Colon (tissue), 2 donors: Measurements from ENCODE around the gene DYRK4.

Experiments used
- FAIRE-seq: peaks from 2 replicates; lab custom pipeline; 2012; peaks lifted over from hg19 to GRCh38; lab: Jason Lieb, UNC
- donor health status: control.
- donor health status: control.

DYRK4 gene

GRCh38 chr12:4563336-4563735 lies 1.3 kb downstream of the DYRK4 start:
- no peak for FAIRE-seq

GRCh38 chr12:4564818-4565217 lies 2.8 kb downstream of the DYRK4 start:
- no peak for FAIRE-seq

GRCh38 chr12:4566474-4566873 lies 4.5 kb downstream of the DYRK4 start:
- no peak for FAIRE-seq

GRCh38 chr12:4567073-4567881 lies 5.3 kb downstream of the DYRK4 start:
- no peak for FAIRE-seq

GRCh38 chr12:4569261-4569660 lies 7.3 kb downstream of the DYRK4 start:
- FAIRE-seq = no peak

- no peak for FAIRE-seq
These were observed 10.7 kb downstream of the DYRK4 start for GRCh38 chr12:4572680-4573079.

- no peak for FAIRE-seq
These were observed 17.5 kb downstream of the DYRK4 start for GRCh38 chr12:4579305-4580102.

GRCh38 chr12:4580281-4580688 lies 18.3 kb downstream of the DYRK4 start:
- no peak for FAIRE-seq

GRCh38 chr12:4584281-4584680 lies 22.3 kb downstream of the DYRK4 start:
- no peak for FAIRE-seq

- FAIRE-seq = no peak
These were observed 22.9 kb downstream of the DYRK4 start for GRCh38 chr12:4584896-4585295.

GRCh38 chr12:4586500-4586899 lies 24.5 kb downstream of the DYRK4 start:
- FAIRE-seq = no peak

- FAIRE-seq = no peak
These were observed 25.1 kb downstream of the DYRK4 start for GRCh38 chr12:4587108-4587507.

- no peak for FAIRE-seq
These were observed 26.9 kb downstream of the DYRK4 start for GRCh38 chr12:4588916-4589315.

GRCh38 chr12:4589941-4590340 lies 27.9 kb downstream of the DYRK4 start:
- no peak for FAIRE-seq

GRCh38 chr12:4591180-4591687 lies 29.2 kb downstream of the DYRK4 start:
- FAIRE-seq = no peak

- FAIRE-seq = no peak
These were observed 33.9 kb downstream of the DYRK4 start for GRCh38 chr12:4595881-4596280.

- FAIRE-seq = no peak
These were observed 41.4 kb downstream of the DYRK4 start for GRCh38 chr12:4603421-4603820.

GRCh38 chr12:4603946-4604345 lies 41.9 kb downstream of the DYRK4 start:
- no peak for FAIRE-seq

- no peak for FAIRE-seq
These were observed 42.7 kb downstream of the DYRK4 start for GRCh38 chr12:4604684-4605193.

- FAIRE-seq = no peak
These were observed 45.0 kb downstream of the DYRK4 start for GRCh38 chr12:4607056-4607455.

GRCh38 chr12:4609071-4609470 lies 47.1 kb downstream of the DYRK4 start:
- FAIRE-seq = no peak

- FAIRE-seq = no peak
These were observed 48.5 kb downstream of the DYRK4 start for GRCh38 chr12:4610481-4610880.

- FAIRE-seq = no peak
These were observed 53.7 kb downstream of the DYRK4 start for GRCh38 chr12:4615667-4616066.
